22Rv1 (cell line): ENCODE results near the gene PRRG2.
A peak's percentile ranks its signal among the peaks of the same experiment; 100 is the strongest.

Experiments
- H3K27ac ChIP-seq: fragments of 450-650 bp; 2 replicates; pipeline ENCODE4 v1.5.1; 2017
- ZFX ChIP-seq: fragments of 450-650 bp; IDR thresholded peaks from 2 replicates; pipeline ENCODE4 v1.6.1; 2017; ENCODE audit warnings: antibody characterized with exemption, borderline replicate concordance
- TF ChIP-seq, protein P1 (sequence below): fragments of 450-650 bp; IDR thresholded peaks from 2 replicates; pipeline ENCODE4 v1.5.1; 2017; ENCODE audit warnings: mild to moderate bottlenecking

PRRG2 gene

DNA sequence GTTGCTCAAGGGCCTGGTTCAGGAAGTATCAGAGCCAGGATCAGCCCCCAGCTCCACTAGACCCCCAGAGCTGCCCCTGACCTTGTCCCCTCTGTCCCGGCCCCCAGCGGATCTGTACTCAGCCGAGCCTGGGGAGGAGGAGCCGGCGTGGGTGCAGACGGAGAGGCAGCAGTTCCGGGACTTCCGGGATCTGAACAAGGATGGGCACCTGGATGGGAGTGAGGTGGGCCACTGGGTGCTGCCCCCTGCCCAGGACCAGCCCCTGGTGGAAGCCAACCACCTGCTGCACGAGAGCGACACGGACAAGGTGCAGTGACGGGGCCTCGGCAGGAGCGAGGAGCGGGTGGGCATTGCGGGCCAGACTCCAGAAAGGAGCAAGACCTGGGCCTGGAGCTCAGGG is 38.7 kb upstream of the PRRG2 start:
- TF ChIP-seq, protein P1, sequence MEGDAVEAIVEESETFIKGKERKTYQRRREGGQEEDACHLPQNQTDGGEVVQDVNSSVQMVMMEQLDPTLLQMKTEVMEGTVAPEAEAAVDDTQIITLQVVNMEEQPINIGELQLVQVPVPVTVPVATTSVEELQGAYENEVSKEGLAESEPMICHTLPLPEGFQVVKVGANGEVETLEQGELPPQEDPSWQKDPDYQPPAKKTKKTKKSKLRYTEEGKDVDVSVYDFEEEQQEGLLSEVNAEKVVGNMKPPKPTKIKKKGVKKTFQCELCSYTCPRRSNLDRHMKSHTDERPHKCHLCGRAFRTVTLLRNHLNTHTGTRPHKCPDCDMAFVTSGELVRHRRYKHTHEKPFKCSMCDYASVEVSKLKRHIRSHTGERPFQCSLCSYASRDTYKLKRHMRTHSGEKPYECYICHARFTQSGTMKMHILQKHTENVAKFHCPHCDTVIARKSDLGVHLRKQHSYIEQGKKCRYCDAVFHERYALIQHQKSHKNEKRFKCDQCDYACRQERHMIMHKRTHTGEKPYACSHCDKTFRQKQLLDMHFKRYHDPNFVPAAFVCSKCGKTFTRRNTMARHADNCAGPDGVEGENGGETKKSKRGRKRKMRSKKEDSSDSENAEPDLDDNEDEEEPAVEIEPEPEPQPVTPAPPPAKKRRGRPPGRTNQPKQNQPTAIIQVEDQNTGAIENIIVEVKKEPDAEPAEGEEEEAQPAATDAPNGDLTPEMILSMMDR: no peak
- TF ChIP-seq ZFX: no peak
- H3K27ac ChIP-seq: no peak overlapping the region

DNA sequence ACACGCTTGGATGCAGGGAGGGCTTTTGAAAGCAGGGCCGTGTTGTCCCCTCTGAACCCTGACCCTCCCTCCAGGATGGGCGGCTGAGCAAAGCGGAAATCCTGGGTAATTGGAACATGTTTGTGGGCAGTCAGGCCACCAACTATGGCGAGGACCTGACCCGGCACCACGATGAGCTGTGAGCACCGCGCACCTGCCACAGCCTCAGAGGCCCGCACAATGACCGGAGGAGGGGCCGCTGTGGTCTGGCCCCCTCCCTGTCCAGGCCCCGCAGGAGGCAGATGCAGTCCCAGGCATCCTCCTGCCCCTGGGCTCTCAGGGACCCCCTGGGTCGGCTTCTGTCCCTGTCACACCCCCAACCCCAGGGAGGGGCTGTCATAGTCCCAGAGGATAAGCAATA is 38.1 kb upstream of the PRRG2 start:
- H3K27ac ChIP-seq: no peak overlapping the region
- TF ChIP-seq ZFX: no peak
- TF ChIP-seq, protein P1: no peak

DNA sequence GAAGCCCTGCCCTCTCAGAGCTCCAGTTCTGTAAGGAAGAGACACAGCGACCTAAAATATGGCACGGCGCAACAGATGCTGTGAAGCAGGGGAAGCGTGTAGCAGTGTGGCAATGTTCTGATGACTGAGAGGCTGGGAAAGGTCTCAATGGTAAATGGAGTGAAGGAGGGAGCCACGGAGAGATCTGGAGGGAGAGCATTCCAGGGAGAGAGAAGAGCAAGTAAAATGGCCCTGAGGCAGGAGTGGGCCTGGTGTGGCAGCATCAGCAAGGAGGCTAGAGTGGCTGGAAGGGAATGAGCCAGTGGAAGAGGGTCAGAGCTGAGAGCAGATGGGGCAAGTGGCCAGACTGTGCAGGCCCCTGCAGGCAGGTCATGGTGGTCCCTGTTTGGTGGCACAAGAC is 37.0 kb upstream of the PRRG2 start:
- no peak overlapping the region for H3K27ac ChIP-seq
- TF ChIP-seq, protein P1: no peak
- TF ChIP-seq ZFX: no peak

DNA sequence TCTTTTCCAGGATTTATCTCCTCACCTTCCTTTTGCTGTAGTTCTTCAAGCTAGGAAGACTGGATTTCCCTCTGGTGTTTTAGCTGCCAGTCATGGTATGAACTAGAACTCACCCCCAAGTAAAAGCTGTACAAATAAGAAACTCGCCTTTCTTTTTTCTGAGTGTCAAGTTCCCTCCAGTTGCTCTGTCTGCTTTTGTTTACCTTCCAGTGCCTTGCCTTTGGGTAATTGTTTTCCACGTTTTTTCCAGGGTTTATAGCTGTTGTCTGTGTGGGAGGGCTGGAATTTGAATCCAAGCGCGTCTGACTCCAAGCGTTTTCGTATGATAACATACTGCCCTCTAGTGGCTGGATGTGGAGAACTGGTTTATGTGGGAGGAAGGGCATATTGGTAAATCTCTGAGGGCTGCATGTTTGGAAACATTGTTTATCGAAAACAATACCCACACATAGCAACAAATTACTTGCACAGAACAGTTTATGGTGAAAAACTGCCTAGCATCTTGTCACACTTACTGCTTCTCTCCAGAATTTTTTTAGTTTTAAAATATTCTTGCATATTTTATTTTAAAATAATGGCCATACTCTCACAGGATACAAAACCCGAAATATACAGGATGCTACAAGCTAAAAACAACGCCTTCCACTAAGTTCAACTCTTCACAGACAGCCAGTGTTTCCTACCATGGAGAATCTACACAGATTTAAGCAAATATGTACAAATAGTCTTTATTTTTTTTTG is 34.1 kb upstream of the PRRG2 start:
- peak overlapping the region; percentile 73 for H3K27ac ChIP-seq
- TF ChIP-seq ZFX: no peak
- TF ChIP-seq, protein P1: peak; percentile 84

DNA sequence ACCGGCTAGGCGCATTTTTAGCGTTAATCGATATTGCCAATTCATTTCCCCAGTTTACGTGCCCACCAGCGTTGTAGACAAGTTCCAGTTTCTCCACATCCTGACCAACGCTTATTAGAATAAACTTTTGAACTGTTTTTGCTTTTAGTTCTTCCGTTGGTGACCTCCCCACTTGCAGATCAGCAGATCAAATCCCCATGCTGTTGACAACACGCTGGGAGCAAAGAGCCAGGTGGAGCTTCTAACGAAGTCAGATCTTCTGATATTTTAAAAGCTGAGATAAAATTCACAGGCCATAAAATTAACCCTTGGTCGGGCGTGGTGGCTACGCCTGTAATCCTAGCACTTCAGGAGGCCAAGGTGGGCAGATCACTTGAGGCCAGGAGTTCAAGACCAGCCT is 32.1 kb upstream of the PRRG2 start:
- no peak for TF ChIP-seq ZFX
- TF ChIP-seq, protein P1: no peak
- no peak overlapping the region for H3K27ac ChIP-seq

DNA sequence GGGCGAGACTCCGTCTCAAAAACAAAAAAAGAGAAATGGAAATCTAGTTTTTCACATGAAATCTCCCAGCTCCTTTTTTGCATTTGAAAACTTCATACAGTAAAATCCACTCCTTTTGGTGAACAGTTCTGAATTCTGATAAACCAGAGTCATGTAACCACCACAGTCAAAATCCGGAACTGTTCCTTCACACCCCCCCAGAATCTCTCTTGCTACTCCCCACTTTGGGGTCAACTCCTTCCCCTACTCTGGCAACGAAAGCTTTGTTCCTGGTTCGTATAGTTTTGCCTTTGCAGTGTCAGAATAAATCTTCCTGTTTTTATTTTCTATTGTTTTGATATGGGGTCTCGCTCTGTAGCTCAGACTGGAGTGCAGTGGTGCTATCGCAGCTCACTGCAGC is 29.6 kb upstream of the PRRG2 start:
- no peak overlapping the region for H3K27ac ChIP-seq
- TF ChIP-seq, protein P1: no peak
- TF ChIP-seq ZFX: no peak

DNA sequence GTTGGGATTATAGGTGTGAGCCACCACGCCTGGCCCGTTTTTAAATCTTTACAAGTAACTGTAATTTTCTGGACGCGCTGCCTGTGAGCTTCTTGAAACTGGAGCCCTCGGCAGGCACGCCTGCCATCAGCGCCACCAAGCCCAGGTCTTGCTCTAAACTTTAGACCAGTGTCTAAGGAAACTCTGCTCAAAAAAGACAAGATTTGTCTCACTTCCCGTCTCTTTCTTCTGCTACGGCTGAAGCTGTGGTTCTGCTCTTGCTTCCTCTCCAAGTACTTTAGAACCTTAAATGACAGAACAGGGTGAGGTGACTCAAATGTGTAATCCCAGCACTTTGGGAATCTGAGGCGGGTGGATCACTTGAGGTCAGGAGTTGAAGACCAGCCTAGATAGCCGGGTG is 28.4 kb upstream of the PRRG2 start:
- no peak overlapping the region for H3K27ac ChIP-seq
- no peak for TF ChIP-seq ZFX
- TF ChIP-seq, protein P1: no peak
